DOHH2 (cell line): ENCODE measurements around the gene AADACL3.

ENCODE experiments used
- H3F3A ChIP-seq: fragments of 200-600 bp; sonication (generic), shearing (Covaris generic); 2 replicates; pipeline ENCODE4 v1.6.0; 2016; ENCODE audit warnings: antibody characterized with exemption, mild to moderate bottlenecking; ENCODE audit not compliant: control insufficient read depth, insufficient read depth
- H3K27ac ChIP-seq: fragments of 200-600 bp; sonication (generic); 2 replicates; pipeline ENCODE4 v1.5.1; 2014; ENCODE audit warnings: low read depth, mild to moderate bottlenecking, low read length, moderate library complexity
- H3K27me3 ChIP-seq: fragments of 200-600 bp; sonication (generic); 2 replicates; pipeline ENCODE4 v1.6.1; 2014; ENCODE audit warnings: mild to moderate bottlenecking, low read length, mixed read lengths; ENCODE audit not compliant: control insufficient read depth
- H3K36me3 ChIP-seq: fragments of 200-600 bp; sonication (generic); 2 replicates; pipeline ENCODE4 v1.6.1; 2014; ENCODE audit warnings: mild to moderate bottlenecking, low read length, moderate library complexity, mixed read lengths; ENCODE audit not compliant: control insufficient read depth
- H3K4me1 ChIP-seq: fragments of 200-600 bp; sonication (generic); 2 replicates; pipeline ENCODE4 v1.6.1; 2014; ENCODE audit warnings: mild to moderate bottlenecking, low read length, mixed read lengths; ENCODE audit not compliant: control insufficient read depth
- H3K4me2 ChIP-seq: fragments of 200-600 bp; sonication (generic); 2 replicates; pipeline ENCODE4 v1.6.0; 2014; ENCODE audit warnings: mild to moderate bottlenecking, low read length, moderate library complexity
- H3K4me3 ChIP-seq: fragments of 200-600 bp; sonication (generic); 2 replicates; pipeline ENCODE4 v1.5.1; 2014; ENCODE audit warnings: mild to moderate bottlenecking, low read length, mixed read lengths
- H3K79me2 ChIP-seq: fragments of 200-600 bp; sonication (generic); 2 replicates; pipeline ENCODE4 v1.6.1; 2014; ENCODE audit warnings: mild to moderate bottlenecking, low read length, mixed read lengths; ENCODE audit not compliant: control insufficient read depth
- H3K9me2 ChIP-seq: fragments of 200-600 bp; sonication (generic); replicated peaks from 2 replicates; pipeline ENCODE4 v1.6.1; 2014; ENCODE audit warnings: mild to moderate bottlenecking, low read length, mixed read lengths; ENCODE audit not compliant: control insufficient read depth
- H3K9me3 ChIP-seq: fragments of 200-600 bp; sonication (generic); 2 replicates; pipeline ENCODE4 v1.6.1; 2014; ENCODE audit warnings: antibody characterized with exemption, low read length, mixed read lengths; ENCODE audit not compliant: control insufficient read depth, insufficient read depth
- H4K20me1 ChIP-seq: fragments of 200-600 bp; sonication (generic); 2 replicates; pipeline ENCODE4 v1.6.0; 2014; ENCODE audit warnings: low read depth, mild to moderate bottlenecking, antibody characterized with exemption, low read length, moderate library complexity; ENCODE audit not compliant: control insufficient read depth, insufficient read depth
- CTCF ChIP-seq: fragments of 200-600 bp; sonication (generic); IDR thresholded peaks from one replicate; pipeline ENCODE4 v1.5.1; 2014; ENCODE audit warnings: antibody characterized with exemption, mild to moderate bottlenecking, low read depth, low read length; ENCODE audit not compliant: poor library complexity, severe bottlenecking
- EZH2phosphoT487 ChIP-seq: fragments of 200-600 bp; sonication (generic); IDR thresholded peaks from 2 replicates; pipeline ENCODE4 v1.6.1; 2017; ENCODE audit warnings: borderline replicate concordance, mild to moderate bottlenecking, antibody characterized with exemption, low read length, moderate library complexity, mixed read lengths

AADACL3 gene

DNA sequence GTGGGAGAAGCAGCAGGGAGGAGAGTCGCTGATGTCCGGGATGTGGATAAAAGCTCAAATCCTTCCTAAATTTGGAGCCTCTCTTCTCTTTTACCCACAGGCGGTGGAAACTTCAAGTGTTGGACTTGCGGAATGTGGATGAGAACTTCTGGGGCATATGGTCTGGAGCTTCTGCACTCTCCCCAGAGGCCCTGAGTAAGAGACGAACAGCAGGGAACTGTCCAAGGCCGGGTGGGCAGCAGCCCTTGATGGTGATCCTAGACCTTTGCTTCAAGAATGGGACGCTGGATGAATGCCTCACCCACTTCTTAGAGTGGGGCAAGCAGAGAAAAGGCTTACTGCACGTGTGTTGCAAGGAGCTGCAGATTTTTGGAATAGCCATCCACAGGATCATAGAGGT, 59.5 kb downstream of the AADACL3 start:
- no peak overlapping the region for H3K4me2 ChIP-seq
- no peak overlapping the region for H3K4me3 ChIP-seq
- no peaks in the 10 kb centered on the region for H3F3A ChIP-seq
- no peaks in the 10 kb centered on the region for H4K20me1 ChIP-seq
- H3K9me2 ChIP-seq = no peaks in the 10 kb centered on the region
- H3K27ac ChIP-seq = no peak overlapping the region
- no peaks in the 10 kb centered on the region for H3K36me3 ChIP-seq
- no peaks in the 10 kb centered on the region for H3K4me1 ChIP-seq
- H3K79me2 ChIP-seq = no peaks in the 10 kb centered on the region
- H3K9me3 ChIP-seq = no peaks in the 10 kb centered on the region
- no peak for TF ChIP-seq CTCF
- no peak for TF ChIP-seq EZH2phosphoT487
- peaks cover 3% of the 10 kb centered on the region; the same call in 1 of the 2 replicates for H3K27me3 ChIP-seq

GRCh38 chr1:12776801-12777557, 61.1 kb downstream of the AADACL3 start:
- H4K20me1 ChIP-seq = no peaks in the 10 kb centered on the region
- no peak overlapping the region for H3K4me3 ChIP-seq
- H3K4me1 ChIP-seq = no peaks in the 10 kb centered on the region
- no peaks in the 10 kb centered on the region for H3K9me2 ChIP-seq
- no peak overlapping the region for H3K4me2 ChIP-seq
- TF ChIP-seq CTCF = no peak
- TF ChIP-seq EZH2phosphoT487 = no peak
- no peaks in the 10 kb centered on the region for H3K36me3 ChIP-seq
- no peaks in the 10 kb centered on the region for H3F3A ChIP-seq
- H3K27me3 ChIP-seq = no peaks in the 10 kb centered on the region
- no peaks in the 10 kb centered on the region for H3K9me3 ChIP-seq
- no peak overlapping the region for H3K27ac ChIP-seq
- H3K79me2 ChIP-seq = no peaks in the 10 kb centered on the region
